HepG2 (cell line): ENCODE measurements around the gene ADGRD1. TPM values are rescaled to one million over a fixed set of nuclear protein-coding genes. Genes with fewer than 3 reads are reported as not detected.

Source experiments
- ATAC-seq: fragments of 200-7000 bp; cut with Tn5 transposase; 3 replicates; pipeline ENCODE4 v1.9.1; 2020; ENCODE audit warnings: mild to moderate bottlenecking, moderate library complexity
- BruUV-seq: library from RNA; stranded (reverse); fragments of 400-500 nt; replicated peaks from 2 replicates; lab custom pipeline; 2021; lab: Mats Ljungman, UMichigan
- CTCF ChIA-PET: fragments of 300-600 bp; formaldehyde crosslinking; extraction: SDS; loops from one replicate; lab custom pipeline; 2021; ENCODE audit warnings: low total read pairs, inconsistent platforms, low intra/inter-chr PET ratio; lab: Yijun Ruan, JAX
- POLR2A ChIA-PET: fragments of 350-600 bp; sonication (Branson Sonifier 250); formaldehyde crosslinking; loops from one replicate; lab custom pipeline; 2020; ENCODE audit warnings: antibody characterized with exemption, inconsistent platforms; lab: Yijun Ruan, JAX
- DNase-seq: peaks from one replicate; pipeline ENCODE4 v3.0.0-alpha.2; 2015; ENCODE audit warnings: low spot score
- FAIRE-seq: peaks from 3 replicates; lab custom pipeline; 2011; peaks lifted over from hg19 to GRCh38; lab: Jason Lieb, UNC
- H2AFZ ChIP-seq: one replicate; pipeline ENCODE4 v1.6.1; 2011; ENCODE audit warnings: low read length, inconsistent platforms
- H3K27ac ChIP-seq: fragments of 300-600 bp; 3 replicates; pipeline ENCODE4 v1.8.0; 2011; ENCODE audit warnings: mixed run types, mild to moderate bottlenecking, mixed read lengths, low read length, inconsistent platforms; ENCODE audit not compliant: insufficient read depth; ENCODE audit errors: extremely low read length
- H3K27me3 ChIP-seq, 2 experiments: fragments of 200-600 bp in 1 of 2; 2 replicates in 1 of 2; 3 replicates in 1 of 2; pipeline versions ENCODE4 v1.6.0 to v1.8.0; 2011; ENCODE audit warnings: low read length in 2 of 2, mild to moderate bottlenecking in 2 of 2, moderate library complexity in 2 of 2, inconsistent platforms in 1 of 2; ENCODE audit not compliant: insufficient read depth in 2 of 2, control insufficient read depth in 1 of 2
- H3K36me3 ChIP-seq, 2 experiments: fragments of 200-600 bp in 1 of 2; replicated peaks in 1 of 2; 2 replicates in 1 of 2; 3 replicates in 1 of 2; pipeline versions ENCODE4 v1.5.1 to v1.8.0; 2011; ENCODE audit warnings: low read length in 2 of 2, inconsistent platforms in 1 of 2; ENCODE audit not compliant: insufficient read depth in 2 of 2, control insufficient read depth in 1 of 2
- H3K4me1 ChIP-seq: 2 replicates; pipeline ENCODE4 v1.5.1; 2012; ENCODE audit warnings: low read length, inconsistent platforms; ENCODE audit not compliant: insufficient read depth
- H3K4me2 ChIP-seq: 2 replicates; pipeline ENCODE4 v1.6.0; 2011; ENCODE audit warnings: low read depth, low read length, inconsistent platforms
- H3K4me3 ChIP-seq, 3 experiments: fragments of 200-600 bp in 1 of 3; sonication (generic), shearing (Covaris generic) in 1 of 3; replicated peaks in 1 of 3; 2 replicates each; pipeline ENCODE4 v1.5.1; 2011 to 2016; ENCODE audit warnings: low read length in 3 of 3, inconsistent platforms in 2 of 3, low read depth in 2 of 3, mild to moderate bottlenecking in 2 of 3, control low read depth in 1 of 3, mixed read lengths in 1 of 3; ENCODE audit not compliant: insufficient read depth in 1 of 3
- H3K79me2 ChIP-seq: one replicate; pipeline ENCODE4 v1.6.1; 2011; ENCODE audit warnings: low read length, inconsistent platforms; ENCODE audit not compliant: insufficient read depth
- H3K9ac ChIP-seq: 2 replicates; pipeline ENCODE4 v1.6.0; 2011; ENCODE audit warnings: mild to moderate bottlenecking, low read depth, low read length, inconsistent platforms; ENCODE audit not compliant: insufficient read depth
- H3K9me3 ChIP-seq: 2 replicates; pipeline ENCODE4 v1.5.1; 2012; ENCODE audit warnings: mild to moderate bottlenecking, low read length
- H4K20me1 ChIP-seq: 2 replicates; pipeline ENCODE4 v1.6.0; 2011; ENCODE audit warnings: inconsistent platforms, mild to moderate bottlenecking, low read length, moderate library complexity; ENCODE audit not compliant: insufficient read depth
- HMGA1 ChIP-seq: sonication (generic); formaldehyde crosslinking; conservative IDR thresholded peaks from 2 replicates; pipeline ENCODE4 v1.4.0; 2020; ENCODE audit warnings: missing genetic modification reagents
- ZNF841 ChIP-seq: sonication (generic); formaldehyde crosslinking; IDR thresholded peaks from 2 replicates; pipeline ENCODE4 v1.8.1; 2023; ENCODE audit warnings: missing genetic modification reagents, borderline replicate concordance
- WGBS: methylation state at CpG from one replicate; pipeline ENCODE4 v1.1.6; 2017; ENCODE audit warnings: low lambda C conversion rate; 5-methylcytosine and 5-hydroxymethylcytosine counted together
- in situ Hi-C: cut with HindIII; loops from 2 replicates; pipeline ENCODE4 v1.10.0; 2017; ENCODE audit warnings: low pct_unique_long_range_greater_than_20kb; ENCODE audit not compliant: extremely low pct_ligation_motif_present
- intact Hi-C: fragments of 100-400 bp; cut with micrococcal nuclease; formaldehyde crosslinking; loops from one replicate; pipeline ENCODE4 v1.10.0; 2022; ENCODE audit not compliant: unreplicated experiment
- polyA plus RNA-seq, 8 experiments: library from polyadenylated mRNA; depleted of rRNA in 3 of 8; stranded (reverse) in 7 of 8; unstranded in 1 of 8; fragments of >200 nt; fragmentation: Illumina TruSeq in 4 of 8; extraction: Trizol in 4 of 8; gene quantifications; 2 replicates each; pipeline versions ENCODE4 v1.2.1 to v1.2.3, GENCODE V29; 2011 to 2016; ENCODE audit warnings: low read depth in 4 of 8, missing spikeins in 1 of 8, mixed read lengths in 1 of 8; ENCODE audit not compliant: insufficient read depth in 1 of 8
- total RNA-seq, 5 experiments: library from RNA; depleted of rRNA; stranded (reverse); fragments of >200 nt; fragmentation: Illumina TruSeq; extraction: Trizol; gene quantifications; 2 replicates each; pipeline ENCODE4 v1.2.3, GENCODE V29; 2016; ENCODE audit warnings: low read depth in 1 of 5
- TF ChIP-seq, protein P1 (sequence below): sonication (generic); formaldehyde crosslinking; IDR thresholded peaks from 2 replicates; pipeline ENCODE4 v1.5.0; 2020; ENCODE audit warnings: mild to moderate bottlenecking, missing genetic modification reagents, moderate library complexity
- TF ChIP-seq, protein P2 (sequence below), 2 experiments: sonication (generic) in 1 of 2; formaldehyde crosslinking in 1 of 2; IDR thresholded peaks; 2 replicates each; pipeline versions ENCODE4 v1.5.1 to v1.6.1; 2011 to 2020; ENCODE audit warnings: borderline replicate concordance in 1 of 2, low read depth in 1 of 2, low read length in 1 of 2, mild to moderate bottlenecking in 1 of 2, missing genetic modification reagents in 1 of 2, moderate library complexity in 1 of 2
- TF ChIP-seq, protein P3 (sequence below): sonication (generic); formaldehyde crosslinking; IDR thresholded peaks from 2 replicates; pipeline ENCODE4 v1.5.1; 2020; ENCODE audit warnings: mild to moderate bottlenecking, missing genetic modification reagents, moderate library complexity
- TF ChIP-seq, protein P4 (sequence below): sonication (generic); formaldehyde crosslinking; IDR thresholded peaks from 2 replicates; pipeline ENCODE4 v1.5.0; 2020; ENCODE audit warnings: mild to moderate bottlenecking, missing genetic modification reagents, borderline replicate concordance
- TF ChIP-seq, protein P5 (sequence below): sonication (generic); formaldehyde crosslinking; conservative IDR thresholded peaks from 2 replicates; pipeline ENCODE4 v1.4.0; 2020; ENCODE audit warnings: missing genetic modification reagents

ADGRD1 gene
- total and polyA plus RNA-seq, 2 of the 13 experiments (the other 11 are each of a cell fraction or from before 2014, with no cell fraction given): 0.46 to 12.4 TPM

DNA sequence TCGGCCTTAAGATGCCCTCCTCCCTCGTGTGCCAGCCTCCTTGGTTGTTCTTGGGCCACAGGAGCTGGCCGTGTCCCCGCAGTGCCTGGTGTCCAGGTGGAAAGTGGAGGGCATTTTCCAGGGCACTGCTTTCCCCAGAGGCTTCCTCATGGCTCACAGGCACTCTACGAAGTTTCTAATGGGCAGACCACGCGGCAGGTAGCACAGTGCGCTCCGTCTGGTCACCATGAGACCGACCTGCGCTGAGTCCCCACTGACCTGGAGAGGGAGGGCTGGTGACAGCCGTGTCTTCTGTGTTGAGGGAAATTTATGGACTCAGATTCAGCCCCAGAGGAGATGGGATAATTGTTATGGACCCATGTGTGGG is 186.3 kb downstream of the ADGRD1 start:
- Histone ChIP-seq H3K36me3 (no peaks in the 10 kb centered on the region), H3K9me3 (no peaks in the 10 kb centered on the region), H3K4me3 (no peak overlapping the region), H4K20me1 (no peaks in the 10 kb centered on the region), H3K9ac (no peak overlapping the region), H3K4me1 (no peaks in the 10 kb centered on the region), H3K79me2 (no peaks in the 10 kb centered on the region), H3K27ac (no peak overlapping the region), H2AFZ (no peak overlapping the region), H3K4me2 (no peak overlapping the region), H3K27me3 (no peaks in the 10 kb centered on the region)
- FAIRE-seq (no peak), ATAC-seq (no peak), DNase-seq (no peak)
- 100% methylated on average over 1 of the region's 12 CpGs for WGBS
- intact Hi-C loops (no loop called here), in situ Hi-C loops (no loop called here)
- ChIA-PET CTCF (no interaction called here), POLR2A (no interaction called here)
- BruUV-seq: no TSS peak
- no peak for TF ChIP-seq ZNF841 (CRISPR knock-in tag)
- TF ChIP-seq, protein P1, sequence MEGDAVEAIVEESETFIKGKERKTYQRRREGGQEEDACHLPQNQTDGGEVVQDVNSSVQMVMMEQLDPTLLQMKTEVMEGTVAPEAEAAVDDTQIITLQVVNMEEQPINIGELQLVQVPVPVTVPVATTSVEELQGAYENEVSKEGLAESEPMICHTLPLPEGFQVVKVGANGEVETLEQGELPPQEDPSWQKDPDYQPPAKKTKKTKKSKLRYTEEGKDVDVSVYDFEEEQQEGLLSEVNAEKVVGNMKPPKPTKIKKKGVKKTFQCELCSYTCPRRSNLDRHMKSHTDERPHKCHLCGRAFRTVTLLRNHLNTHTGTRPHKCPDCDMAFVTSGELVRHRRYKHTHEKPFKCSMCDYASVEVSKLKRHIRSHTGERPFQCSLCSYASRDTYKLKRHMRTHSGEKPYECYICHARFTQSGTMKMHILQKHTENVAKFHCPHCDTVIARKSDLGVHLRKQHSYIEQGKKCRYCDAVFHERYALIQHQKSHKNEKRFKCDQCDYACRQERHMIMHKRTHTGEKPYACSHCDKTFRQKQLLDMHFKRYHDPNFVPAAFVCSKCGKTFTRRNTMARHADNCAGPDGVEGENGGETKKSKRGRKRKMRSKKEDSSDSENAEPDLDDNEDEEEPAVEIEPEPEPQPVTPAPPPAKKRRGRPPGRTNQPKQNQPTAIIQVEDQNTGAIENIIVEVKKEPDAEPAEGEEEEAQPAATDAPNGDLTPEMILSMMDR (CRISPR knock-in tag): no peak
- TF ChIP-seq, protein P2, sequence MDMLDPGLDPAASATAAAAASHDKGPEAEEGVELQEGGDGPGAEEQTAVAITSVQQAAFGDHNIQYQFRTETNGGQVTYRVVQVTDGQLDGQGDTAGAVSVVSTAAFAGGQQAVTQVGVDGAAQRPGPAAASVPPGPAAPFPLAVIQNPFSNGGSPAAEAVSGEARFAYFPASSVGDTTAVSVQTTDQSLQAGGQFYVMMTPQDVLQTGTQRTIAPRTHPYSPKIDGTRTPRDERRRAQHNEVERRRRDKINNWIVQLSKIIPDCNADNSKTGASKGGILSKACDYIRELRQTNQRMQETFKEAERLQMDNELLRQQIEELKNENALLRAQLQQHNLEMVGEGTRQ (IDR thresholded peaks at IDR 0.05; ENCODE audit: low read depth, low read length): no peak
- TF ChIP-seq, protein P2 (CRISPR knock-in tag; IDR thresholded peaks at IDR 0.05; ENCODE audit: borderline replicate concordance): no peak
- TF ChIP-seq, protein P3, sequence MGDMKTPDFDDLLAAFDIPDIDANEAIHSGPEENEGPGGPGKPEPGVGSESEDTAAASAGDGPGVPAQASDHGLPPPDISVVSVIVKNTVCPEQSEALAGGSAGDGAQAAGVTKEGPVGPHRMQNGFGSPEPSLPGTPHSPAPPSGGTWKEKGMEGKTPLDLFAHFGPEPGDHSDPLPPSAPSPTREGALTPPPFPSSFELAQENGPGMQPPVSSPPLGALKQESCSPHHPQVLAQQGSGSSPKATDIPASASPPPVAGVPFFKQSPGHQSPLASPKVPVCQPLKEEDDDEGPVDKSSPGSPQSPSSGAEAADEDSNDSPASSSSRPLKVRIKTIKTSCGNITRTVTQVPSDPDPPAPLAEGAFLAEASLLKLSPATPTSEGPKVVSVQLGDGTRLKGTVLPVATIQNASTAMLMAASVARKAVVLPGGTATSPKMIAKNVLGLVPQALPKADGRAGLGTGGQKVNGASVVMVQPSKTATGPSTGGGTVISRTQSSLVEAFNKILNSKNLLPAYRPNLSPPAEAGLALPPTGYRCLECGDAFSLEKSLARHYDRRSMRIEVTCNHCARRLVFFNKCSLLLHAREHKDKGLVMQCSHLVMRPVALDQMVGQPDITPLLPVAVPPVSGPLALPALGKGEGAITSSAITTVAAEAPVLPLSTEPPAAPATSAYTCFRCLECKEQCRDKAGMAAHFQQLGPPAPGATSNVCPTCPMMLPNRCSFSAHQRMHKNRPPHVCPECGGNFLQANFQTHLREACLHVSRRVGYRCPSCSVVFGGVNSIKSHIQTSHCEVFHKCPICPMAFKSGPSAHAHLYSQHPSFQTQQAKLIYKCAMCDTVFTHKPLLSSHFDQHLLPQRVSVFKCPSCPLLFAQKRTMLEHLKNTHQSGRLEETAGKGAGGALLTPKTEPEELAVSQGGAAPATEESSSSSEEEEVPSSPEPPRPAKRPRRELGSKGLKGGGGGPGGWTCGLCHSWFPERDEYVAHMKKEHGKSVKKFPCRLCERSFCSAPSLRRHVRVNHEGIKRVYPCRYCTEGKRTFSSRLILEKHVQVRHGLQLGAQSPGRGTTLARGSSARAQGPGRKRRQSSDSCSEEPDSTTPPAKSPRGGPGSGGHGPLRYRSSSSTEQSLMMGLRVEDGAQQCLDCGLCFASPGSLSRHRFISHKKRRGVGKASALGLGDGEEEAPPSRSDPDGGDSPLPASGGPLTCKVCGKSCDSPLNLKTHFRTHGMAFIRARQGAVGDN (CRISPR knock-in tag): no peak
- TF ChIP-seq, protein P4, sequence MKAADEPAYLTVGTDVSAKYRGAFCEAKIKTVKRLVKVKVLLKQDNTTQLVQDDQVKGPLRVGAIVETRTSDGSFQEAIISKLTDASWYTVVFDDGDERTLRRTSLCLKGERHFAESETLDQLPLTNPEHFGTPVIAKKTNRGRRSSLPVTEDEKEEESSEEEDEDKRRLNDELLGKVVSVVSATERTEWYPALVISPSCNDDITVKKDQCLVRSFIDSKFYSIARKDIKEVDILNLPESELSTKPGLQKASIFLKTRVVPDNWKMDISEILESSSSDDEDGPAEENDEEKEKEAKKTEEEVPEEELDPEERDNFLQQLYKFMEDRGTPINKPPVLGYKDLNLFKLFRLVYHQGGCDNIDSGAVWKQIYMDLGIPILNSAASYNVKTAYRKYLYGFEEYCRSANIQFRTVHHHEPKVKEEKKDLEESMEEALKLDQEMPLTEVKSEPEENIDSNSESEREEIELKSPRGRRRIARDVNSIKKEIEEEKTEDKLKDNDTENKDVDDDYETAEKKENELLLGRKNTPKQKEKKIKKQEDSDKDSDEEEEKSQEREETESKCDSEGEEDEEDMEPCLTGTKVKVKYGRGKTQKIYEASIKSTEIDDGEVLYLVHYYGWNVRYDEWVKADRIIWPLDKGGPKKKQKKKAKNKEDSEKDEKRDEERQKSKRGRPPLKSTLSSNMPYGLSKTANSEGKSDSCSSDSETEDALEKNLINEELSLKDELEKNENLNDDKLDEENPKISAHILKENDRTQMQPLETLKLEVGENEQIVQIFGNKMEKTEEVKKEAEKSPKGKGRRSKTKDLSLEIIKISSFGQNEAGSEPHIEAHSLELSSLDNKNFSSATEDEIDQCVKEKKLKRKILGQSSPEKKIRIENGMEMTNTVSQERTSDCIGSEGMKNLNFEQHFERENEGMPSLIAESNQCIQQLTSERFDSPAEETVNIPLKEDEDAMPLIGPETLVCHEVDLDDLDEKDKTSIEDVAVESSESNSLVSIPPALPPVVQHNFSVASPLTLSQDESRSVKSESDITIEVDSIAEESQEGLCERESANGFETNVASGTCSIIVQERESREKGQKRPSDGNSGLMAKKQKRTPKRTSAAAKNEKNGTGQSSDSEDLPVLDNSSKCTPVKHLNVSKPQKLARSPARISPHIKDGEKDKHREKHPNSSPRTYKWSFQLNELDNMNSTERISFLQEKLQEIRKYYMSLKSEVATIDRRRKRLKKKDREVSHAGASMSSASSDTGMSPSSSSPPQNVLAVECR: no peak
- TF ChIP-seq, protein P5, sequence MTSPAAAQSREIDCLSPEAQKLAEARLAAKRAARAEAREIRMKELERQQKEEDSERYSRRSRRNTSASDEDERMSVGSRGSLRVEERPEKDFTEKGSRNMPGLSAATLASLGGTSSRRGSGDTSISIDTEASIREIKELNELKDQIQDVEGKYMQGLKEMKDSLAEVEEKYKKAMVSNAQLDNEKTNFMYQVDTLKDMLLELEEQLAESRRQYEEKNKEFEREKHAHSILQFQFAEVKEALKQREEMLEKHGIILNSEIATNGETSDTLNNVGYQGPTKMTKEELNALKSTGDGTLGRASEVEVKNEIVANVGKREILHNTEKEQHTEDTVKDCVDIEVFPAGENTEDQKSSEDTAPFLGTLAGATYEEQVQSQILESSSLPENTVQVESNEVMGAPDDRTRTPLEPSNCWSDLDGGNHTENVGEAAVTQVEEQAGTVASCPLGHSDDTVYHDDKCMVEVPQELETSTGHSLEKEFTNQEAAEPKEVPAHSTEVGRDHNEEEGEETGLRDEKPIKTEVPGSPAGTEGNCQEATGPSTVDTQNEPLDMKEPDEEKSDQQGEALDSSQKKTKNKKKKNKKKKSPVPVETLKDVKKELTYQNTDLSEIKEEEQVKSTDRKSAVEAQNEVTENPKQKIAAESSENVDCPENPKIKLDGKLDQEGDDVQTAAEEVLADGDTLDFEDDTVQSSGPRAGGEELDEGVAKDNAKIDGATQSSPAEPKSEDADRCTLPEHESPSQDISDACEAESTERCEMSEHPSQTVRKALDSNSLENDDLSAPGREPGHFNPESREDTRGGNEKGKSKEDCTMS (CRISPR knock-in tag): no peak
- no peak for TF ChIP-seq HMGA1 (CRISPR knock-in tag)
